ENCODE data around the gene PSMB9. TPM values are rescaled to one million over a fixed set of nuclear protein-coding genes. Genes with fewer than 3 reads are reported as not detected.

PSMB9 gene
- total and polyA plus RNA-seq, 7 donors = 10.2 to 233 (median 23.2) TPM

DNA sequence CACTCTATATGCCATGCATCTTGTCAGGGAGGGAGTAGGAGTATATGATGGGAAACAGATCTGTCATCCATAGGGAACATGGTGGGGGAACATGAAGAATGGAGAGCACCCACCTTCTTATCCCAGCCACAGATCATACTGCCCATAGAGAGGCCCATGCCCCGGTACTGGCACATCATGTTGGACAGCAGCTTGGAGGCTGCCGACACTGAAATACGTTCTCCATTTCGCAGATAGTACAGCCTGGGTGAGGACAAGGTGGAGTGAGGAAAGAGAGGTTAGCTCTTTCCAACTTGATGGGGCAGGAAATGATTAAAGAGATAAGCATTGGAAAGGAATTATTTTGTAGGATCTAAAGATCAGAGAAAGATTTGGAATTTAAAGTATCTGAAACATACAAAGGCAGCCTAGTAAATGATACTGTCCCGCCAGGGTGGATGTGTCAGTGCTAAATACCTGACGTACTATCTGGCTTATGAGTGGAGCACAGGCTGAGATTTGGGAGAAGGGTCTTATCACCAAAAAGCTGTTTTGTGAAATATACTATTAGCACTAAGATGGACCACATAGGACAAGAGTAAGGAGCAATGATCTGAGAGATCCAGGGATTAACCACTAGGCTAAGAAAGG is 11.9 kb upstream of the PSMB9 start:
- Histone ChIP-seq H3K27me3 (no peaks in the 10 kb centered on the region), H3K9me3 (no peaks in the 10 kb centered on the region), H3K4me1 (peaks cover 0 to 35% (median 29%) of the 10 kb centered on the region in 4 donors), H3K36me3 (peaks cover 8 to 43% (median 12%) of the 10 kb centered on the region in 4 donors), H3K4me3 (no peak overlapping the region), H3K27ac (peak overlapping the region in 2 of 4 donors; percentile 30 to 88)
- intact Hi-C loops (cut with DNase I) = no loop called here
- DNase-seq = no peak
- no peak for TF ChIP-seq POLR2A (IDR thresholded peaks at IDR 0.05)
- no peak for TF ChIP-seq POLR2AphosphoS5 (IDR thresholded peaks at IDR 0.05)
- TF ChIP-seq, protein P1, sequence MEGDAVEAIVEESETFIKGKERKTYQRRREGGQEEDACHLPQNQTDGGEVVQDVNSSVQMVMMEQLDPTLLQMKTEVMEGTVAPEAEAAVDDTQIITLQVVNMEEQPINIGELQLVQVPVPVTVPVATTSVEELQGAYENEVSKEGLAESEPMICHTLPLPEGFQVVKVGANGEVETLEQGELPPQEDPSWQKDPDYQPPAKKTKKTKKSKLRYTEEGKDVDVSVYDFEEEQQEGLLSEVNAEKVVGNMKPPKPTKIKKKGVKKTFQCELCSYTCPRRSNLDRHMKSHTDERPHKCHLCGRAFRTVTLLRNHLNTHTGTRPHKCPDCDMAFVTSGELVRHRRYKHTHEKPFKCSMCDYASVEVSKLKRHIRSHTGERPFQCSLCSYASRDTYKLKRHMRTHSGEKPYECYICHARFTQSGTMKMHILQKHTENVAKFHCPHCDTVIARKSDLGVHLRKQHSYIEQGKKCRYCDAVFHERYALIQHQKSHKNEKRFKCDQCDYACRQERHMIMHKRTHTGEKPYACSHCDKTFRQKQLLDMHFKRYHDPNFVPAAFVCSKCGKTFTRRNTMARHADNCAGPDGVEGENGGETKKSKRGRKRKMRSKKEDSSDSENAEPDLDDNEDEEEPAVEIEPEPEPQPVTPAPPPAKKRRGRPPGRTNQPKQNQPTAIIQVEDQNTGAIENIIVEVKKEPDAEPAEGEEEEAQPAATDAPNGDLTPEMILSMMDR (IDR thresholded peaks at IDR 0.05) = no peak
- WGBS, 2 donors = 93 to 94% methylated on average over 6 of the region's 6 CpGs

DNA sequence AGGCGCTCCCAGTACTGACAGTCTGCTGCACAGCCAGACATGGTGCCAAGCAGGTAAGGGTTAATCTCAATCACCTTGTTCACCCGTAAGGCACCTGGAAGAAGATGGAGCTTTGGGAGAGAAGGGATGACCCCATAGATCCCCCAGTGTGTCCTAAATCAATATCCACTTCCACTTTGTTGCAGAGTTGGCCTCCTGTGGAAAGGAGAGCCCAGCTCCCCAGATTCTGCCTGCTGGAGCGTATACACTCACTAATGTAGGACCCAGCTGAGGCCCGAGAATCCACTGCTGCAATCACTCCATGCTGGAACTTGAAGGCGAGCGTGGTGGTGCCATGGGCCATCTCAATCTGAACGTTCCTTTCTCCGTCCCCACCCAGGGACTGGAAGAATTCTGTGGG is 11.3 kb upstream of the PSMB9 start:
- peak overlapping the region in 3 of 4 donors; percentile 88 to 94 (median 91) for H3K27ac ChIP-seq
- peak overlapping the region in 2 of 4 donors; percentile 68 to 71 for H3K4me3 ChIP-seq
- TF ChIP-seq POLR2A (IDR thresholded peaks at IDR 0.05) = no peak
- no peak for TF ChIP-seq POLR2AphosphoS5 (IDR thresholded peaks at IDR 0.05)
- TF ChIP-seq, protein P1 (IDR thresholded peaks at IDR 0.05) = no peak
- TF ChIP-seq EP300 (IDR thresholded peaks at IDR 0.05) = no peak
- no peaks in the 10 kb centered on the region for H3K9me3 ChIP-seq
- no peaks in the 10 kb centered on the region for H3K27me3 ChIP-seq
- intact Hi-C loops (cut with DNase I) = no loop called here
- peak; percentile 47 for DNase-seq
- H3K36me3 ChIP-seq = peaks cover 8 to 48% (median 16%) of the 10 kb centered on the region in 4 donors
- H3K4me1 ChIP-seq = peaks cover 0 to 29% (median 23%) of the 10 kb centered on the region in 4 donors
- WGBS, 2 donors = 79 to 84% methylated on average over 8 of the region's 8 CpGs

DNA sequence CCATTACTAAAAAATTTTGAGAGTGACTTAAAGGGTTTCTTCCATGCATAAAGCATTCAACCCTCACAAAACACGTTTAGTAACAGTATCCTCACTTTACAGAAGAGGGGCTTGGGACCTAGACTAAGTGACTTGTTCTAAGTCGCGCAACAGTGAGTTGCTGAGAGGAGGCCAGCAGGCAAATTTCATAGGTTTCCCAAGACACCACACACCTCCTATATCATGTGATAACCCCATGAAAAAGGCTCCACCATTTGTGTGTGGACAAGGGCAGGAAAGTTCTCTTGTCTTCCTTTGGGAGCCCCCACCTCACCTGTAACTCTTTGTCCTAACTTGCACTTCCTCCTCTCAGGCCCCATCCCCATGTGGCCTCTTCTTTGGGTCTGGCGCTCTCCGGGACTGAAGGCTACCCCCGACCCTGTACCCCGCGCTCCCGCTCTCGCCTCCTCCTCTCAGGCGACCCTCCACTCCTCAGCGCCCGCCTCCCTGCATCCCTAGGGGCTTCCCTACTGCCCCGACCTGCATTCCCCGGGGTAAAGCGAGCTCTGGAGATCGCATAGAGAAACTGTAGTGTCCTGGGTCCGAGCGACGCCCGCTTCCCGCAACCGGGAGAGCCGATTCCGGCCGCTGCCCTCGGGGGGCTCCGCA is 10.5 kb upstream of the PSMB9 start:
- Histone ChIP-seq H3K4me3 (peak overlapping the region; percentile 68 to 80 (median 72)), H3K27ac (peak overlapping the region; percentile 88 to 94 (median 90)), H3K27me3 (no peaks in the 10 kb centered on the region), H3K9me3 (no peaks in the 10 kb centered on the region), H3K36me3 (peaks cover 10 to 56% (median 21%) of the 10 kb centered on the region in 4 donors), H3K4me1 (peaks cover 0 to 27% (median 20%) of the 10 kb centered on the region in 4 donors)
- 3 to 4% methylated on average over 28 of the region's 28 CpGs for WGBS, 2 donors
- DNase-seq = no peak
- no peak for TF ChIP-seq POLR2AphosphoS5 (IDR thresholded peaks at IDR 0.05)
- no peak for TF ChIP-seq POLR2A (IDR thresholded peaks at IDR 0.05)
- no peak for TF ChIP-seq EP300 (IDR thresholded peaks at IDR 0.05)
- TF ChIP-seq, protein P1 (IDR thresholded peaks at IDR 0.05) = no peak
- intact Hi-C loops (cut with DNase I) = no loop called here

DNA sequence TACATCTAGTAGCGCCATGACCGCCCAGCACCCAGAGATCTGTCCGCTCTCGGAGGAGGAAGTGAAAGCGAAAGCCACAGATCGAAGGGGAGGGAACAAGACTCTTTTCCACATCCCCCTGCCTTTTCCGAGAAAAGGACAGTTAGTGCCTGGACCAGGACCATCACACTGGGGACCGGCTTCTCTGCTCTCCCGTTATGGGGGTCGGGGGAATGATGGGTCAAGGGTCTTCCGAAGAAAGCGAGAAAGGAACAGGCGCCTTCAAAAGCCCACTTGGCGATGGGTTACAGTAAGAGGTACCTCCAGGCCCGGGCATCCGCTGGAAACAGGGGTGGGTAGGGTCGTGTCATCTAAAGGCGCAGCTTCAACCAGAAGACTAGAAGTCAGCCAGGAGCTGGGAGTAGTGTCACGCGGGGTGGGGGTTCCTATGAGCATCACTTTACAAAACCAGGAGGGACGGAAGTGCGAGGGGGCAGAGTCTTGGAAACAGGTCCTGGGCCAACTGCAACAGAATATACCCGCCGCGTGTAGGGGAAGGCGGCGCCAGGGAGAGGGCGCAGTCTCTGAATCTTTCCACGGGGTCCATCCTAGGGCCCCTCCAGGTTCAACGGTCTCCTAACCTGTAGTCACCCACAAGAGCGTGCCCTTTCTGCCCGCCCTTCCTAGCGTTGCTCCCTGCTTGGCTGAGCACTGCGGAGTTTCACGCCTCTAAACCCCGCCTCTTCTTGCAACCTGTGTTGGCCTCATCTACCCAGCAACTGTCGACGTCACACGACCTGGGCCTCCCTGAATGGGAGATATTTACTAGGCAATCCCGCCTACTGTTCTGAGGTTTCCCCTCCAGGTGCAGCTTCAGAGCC is 9.8 kb upstream of the PSMB9 start, which contains the start of gene PSMB8:
PSMB8 (minus strand) TSS at position 69 of the 860 bp plus-strand sequence; CDS start at position 18, 51 bp downstream.
- Histone ChIP-seq H3K4me1 (peaks cover 0 to 23% (median 20%) of the 10 kb centered on the region in 4 donors), H3K36me3 (peaks cover 13 to 64% (median 28%) of the 10 kb centered on the region in 4 donors)
- WGBS, 2 donors = 1% methylated on average over 40 of the region's 40 CpGs

More for the DNA sequence above, 9.8 kb upstream of the PSMB9 start, which contains the start of gene PSMB8:
- DNase-seq = peak; percentile 98
- no peaks in the 10 kb centered on the region for H3K27me3 ChIP-seq
- intact Hi-C loops (cut with DNase I) = loop anchor here (1.0 kb wide), 1 partner anchor 10 kb away; the partner anchor contains the start of gene PSMB9
- peak; percentile 78 to 94 for TF ChIP-seq POLR2A (IDR thresholded peaks at IDR 0.05)
- no peak for TF ChIP-seq EP300 (IDR thresholded peaks at IDR 0.05)
- peak; percentile 97 to 98 (median 97) for TF ChIP-seq POLR2AphosphoS5 (IDR thresholded peaks at IDR 0.05)
- TF ChIP-seq, protein P1 (IDR thresholded peaks at IDR 0.05) = peak in 1 of 4 experiments; percentile 27
- H3K27ac ChIP-seq = peak within 1 kb of the TSS; percentile 88 to 94 (median 90)
- H3K4me3 ChIP-seq = peak within 1 kb of the TSS; percentile 68 to 80 (median 72)
- no peaks in the 10 kb centered on the region for H3K9me3 ChIP-seq

All from sigmoid colon (tissue), 7 donors.